HepG2 (cell line): ENCODE results near the gene WDR91. TPM values are rescaled to one million over a fixed set of nuclear protein-coding genes. Genes with fewer than 3 reads are reported as not detected.

Source experiments
- GMEB1 ChIP-seq: sonication (generic); formaldehyde crosslinking; IDR thresholded peaks from 2 replicates; pipeline ENCODE4 v1.5.1; 2020; ENCODE audit warnings: missing genetic modification reagents, mild to moderate bottlenecking, borderline replicate concordance
- MIER2 ChIP-seq: IDR thresholded peaks from 2 replicates; pipeline ENCODE4 v1.6.1; 2016; ENCODE audit warnings: missing biosample characterization, missing genetic modification reagents
- MTERF4 ChIP-seq: sonication (generic); formaldehyde crosslinking; IDR thresholded peaks from 2 replicates; pipeline ENCODE4 v1.8.0; 2023; ENCODE audit warnings: mild to moderate bottlenecking, missing genetic modification reagents
- NFYC ChIP-seq: IDR thresholded peaks from 2 replicates; pipeline ENCODE4 v1.6.1; 2016; ENCODE audit warnings: missing genetic modification reagents, missing compliant biosample characterization
- ZNF260 ChIP-seq: sonication (generic); formaldehyde crosslinking; IDR thresholded peaks from 2 replicates; pipeline ENCODE4 v1.4.0; 2020; ENCODE audit warnings: missing genetic modification reagents, low read depth, mild to moderate bottlenecking, borderline replicate concordance
- ZNF280D ChIP-seq: sonication (generic); formaldehyde crosslinking; IDR thresholded peaks from 2 replicates; pipeline ENCODE4 v1.5.1; 2020; ENCODE audit warnings: mild to moderate bottlenecking, missing genetic modification reagents
- ZNF562 ChIP-seq: sonication (generic); formaldehyde crosslinking; IDR thresholded peaks from 2 replicates; pipeline ENCODE4 v1.8.0; 2022; ENCODE audit warnings: missing genetic modification reagents, borderline replicate concordance
- ZNF570 ChIP-seq: sonication (generic); formaldehyde crosslinking; IDR thresholded peaks from 2 replicates; pipeline ENCODE4 v1.4.0; 2020; ENCODE audit warnings: mild to moderate bottlenecking, missing genetic modification reagents, borderline replicate concordance
- ZNF577 ChIP-seq: sonication (generic); formaldehyde crosslinking; IDR thresholded peaks from 2 replicates; pipeline ENCODE4 v1.4.0; 2020; ENCODE audit warnings: mild to moderate bottlenecking, low read depth, missing genetic modification reagents, borderline replicate concordance
- ZNF879 ChIP-seq: sonication (generic); formaldehyde crosslinking; IDR thresholded peaks from 2 replicates; pipeline ENCODE4 v1.8.1; 2023; ENCODE audit warnings: missing genetic modification reagents
- polyA plus RNA-seq, 8 experiments: library from polyadenylated mRNA; depleted of rRNA in 3 of 8; stranded (reverse) in 7 of 8; unstranded in 1 of 8; fragments of >200 nt; fragmentation: Illumina TruSeq in 4 of 8; extraction: Trizol in 4 of 8; gene quantifications; 2 replicates each; pipeline versions ENCODE4 v1.2.1 to v1.2.3, GENCODE V29; 2011 to 2016; ENCODE audit warnings: low read depth in 4 of 8, missing spikeins in 1 of 8, mixed read lengths in 1 of 8; ENCODE audit not compliant: insufficient read depth in 1 of 8
- total RNA-seq, 5 experiments: library from RNA; depleted of rRNA; stranded (reverse); fragments of >200 nt; fragmentation: Illumina TruSeq; extraction: Trizol; gene quantifications; 2 replicates each; pipeline ENCODE4 v1.2.3, GENCODE V29; 2016; ENCODE audit warnings: low read depth in 1 of 5
- TF ChIP-seq, protein P1 (sequence below): sonication (generic); formaldehyde crosslinking; IDR thresholded peaks from 2 replicates; pipeline ENCODE4 v1.8.1; 2022; ENCODE audit warnings: low read depth, mild to moderate bottlenecking, missing genetic modification reagents
- TF ChIP-seq, protein P2 (sequence below): sonication (generic); formaldehyde crosslinking; IDR thresholded peaks from 2 replicates; pipeline ENCODE4 v1.4.0; 2020; ENCODE audit warnings: missing genetic modification reagents
- TF ChIP-seq, protein P3 (sequence below): IDR thresholded peaks from 2 replicates; pipeline ENCODE4 v1.6.1; 2016; ENCODE audit warnings: missing biosample characterization, missing genetic modification reagents, low read depth
- TF ChIP-seq, protein P4 (sequence below): sonication (generic); formaldehyde crosslinking; IDR thresholded peaks from 2 replicates; pipeline ENCODE4 v1.4.0; 2020; ENCODE audit warnings: missing genetic modification reagents, low read depth, mild to moderate bottlenecking, borderline replicate concordance

WDR91 gene
- total and polyA plus RNA-seq, 2 of the 13 experiments (the other 11 are each of a cell fraction or from before 2014, with no cell fraction given), result 11.6 to 12.1 TPM

DNA sequence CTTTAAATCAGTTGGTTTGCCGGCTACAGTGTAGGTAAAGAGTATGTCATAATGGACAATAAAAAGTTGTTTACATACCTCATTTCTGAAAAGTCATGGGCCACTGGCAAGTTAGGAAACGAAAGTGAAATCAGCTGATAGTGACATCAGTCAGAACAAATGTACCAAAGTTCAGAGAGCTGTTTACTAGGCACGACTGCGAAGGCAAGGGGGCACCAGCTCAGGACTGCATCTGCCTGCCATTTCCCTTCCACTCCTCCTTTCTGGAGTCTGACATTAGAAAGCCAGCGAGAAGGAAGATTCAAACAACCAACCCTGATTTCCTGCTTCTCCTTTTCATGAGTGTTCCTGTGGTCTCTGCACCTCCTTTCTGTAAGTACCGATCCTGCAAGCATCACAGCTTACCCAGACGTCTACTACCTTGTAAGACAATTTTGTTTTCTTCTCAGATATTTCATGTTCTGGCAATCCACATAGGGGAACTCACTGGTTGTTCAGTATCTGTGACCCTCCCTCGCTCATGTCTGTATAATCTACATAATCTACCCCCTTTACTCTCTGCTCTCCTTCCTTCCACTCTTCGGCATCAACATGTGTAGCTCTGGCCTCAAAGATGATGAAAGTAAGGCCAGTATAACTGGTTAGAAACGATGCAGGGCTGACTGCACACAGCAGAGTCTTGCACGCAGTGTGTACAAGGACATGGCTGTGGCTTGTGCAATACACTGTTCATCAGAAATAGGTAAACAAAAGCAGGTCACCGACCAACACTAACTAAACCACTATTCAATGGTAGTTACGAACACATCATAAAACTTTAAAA lies 63.2 kb downstream of the WDR91 start, which contains the start of gene TMEM140 (continued):
- TF ChIP-seq, protein P1, sequence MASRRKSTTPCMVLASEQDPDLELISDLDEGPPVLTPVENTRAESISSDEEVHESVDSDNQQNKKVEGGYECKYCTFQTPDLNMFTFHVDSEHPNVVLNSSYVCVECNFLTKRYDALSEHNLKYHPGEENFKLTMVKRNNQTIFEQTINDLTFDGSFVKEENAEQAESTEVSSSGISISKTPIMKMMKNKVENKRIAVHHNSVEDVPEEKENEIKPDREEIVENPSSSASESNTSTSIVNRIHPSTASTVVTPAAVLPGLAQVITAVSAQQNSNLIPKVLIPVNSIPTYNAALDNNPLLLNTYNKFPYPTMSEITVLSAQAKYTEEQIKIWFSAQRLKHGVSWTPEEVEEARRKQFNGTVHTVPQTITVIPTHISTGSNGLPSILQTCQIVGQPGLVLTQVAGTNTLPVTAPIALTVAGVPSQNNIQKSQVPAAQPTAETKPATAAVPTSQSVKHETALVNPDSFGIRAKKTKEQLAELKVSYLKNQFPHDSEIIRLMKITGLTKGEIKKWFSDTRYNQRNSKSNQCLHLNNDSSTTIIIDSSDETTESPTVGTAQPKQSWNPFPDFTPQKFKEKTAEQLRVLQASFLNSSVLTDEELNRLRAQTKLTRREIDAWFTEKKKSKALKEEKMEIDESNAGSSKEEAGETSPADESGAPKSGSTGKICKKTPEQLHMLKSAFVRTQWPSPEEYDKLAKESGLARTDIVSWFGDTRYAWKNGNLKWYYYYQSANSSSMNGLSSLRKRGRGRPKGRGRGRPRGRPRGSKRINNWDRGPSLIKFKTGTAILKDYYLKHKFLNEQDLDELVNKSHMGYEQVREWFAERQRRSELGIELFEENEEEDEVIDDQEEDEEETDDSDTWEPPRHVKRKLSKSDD (CRISPR knock-in tag), result 0 out of 2 replicates have a peak, but pooled peaks have one; percentile 48
- TF ChIP-seq NFYC (CRISPR knock-in tag), result no peak
- no peak for TF ChIP-seq ZNF562 (CRISPR knock-in tag)
- TF ChIP-seq, protein P2, sequence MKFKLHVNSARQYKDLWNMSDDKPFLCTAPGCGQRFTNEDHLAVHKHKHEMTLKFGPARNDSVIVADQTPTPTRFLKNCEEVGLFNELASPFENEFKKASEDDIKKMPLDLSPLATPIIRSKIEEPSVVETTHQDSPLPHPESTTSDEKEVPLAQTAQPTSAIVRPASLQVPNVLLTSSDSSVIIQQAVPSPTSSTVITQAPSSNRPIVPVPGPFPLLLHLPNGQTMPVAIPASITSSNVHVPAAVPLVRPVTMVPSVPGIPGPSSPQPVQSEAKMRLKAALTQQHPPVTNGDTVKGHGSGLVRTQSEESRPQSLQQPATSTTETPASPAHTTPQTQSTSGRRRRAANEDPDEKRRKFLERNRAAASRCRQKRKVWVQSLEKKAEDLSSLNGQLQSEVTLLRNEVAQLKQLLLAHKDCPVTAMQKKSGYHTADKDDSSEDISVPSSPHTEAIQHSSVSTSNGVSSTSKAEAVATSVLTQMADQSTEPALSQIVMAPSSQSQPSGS, result peak; percentile 99
- TF ChIP-seq ZNF879, result no peak
- TF ChIP-seq, protein P3, sequence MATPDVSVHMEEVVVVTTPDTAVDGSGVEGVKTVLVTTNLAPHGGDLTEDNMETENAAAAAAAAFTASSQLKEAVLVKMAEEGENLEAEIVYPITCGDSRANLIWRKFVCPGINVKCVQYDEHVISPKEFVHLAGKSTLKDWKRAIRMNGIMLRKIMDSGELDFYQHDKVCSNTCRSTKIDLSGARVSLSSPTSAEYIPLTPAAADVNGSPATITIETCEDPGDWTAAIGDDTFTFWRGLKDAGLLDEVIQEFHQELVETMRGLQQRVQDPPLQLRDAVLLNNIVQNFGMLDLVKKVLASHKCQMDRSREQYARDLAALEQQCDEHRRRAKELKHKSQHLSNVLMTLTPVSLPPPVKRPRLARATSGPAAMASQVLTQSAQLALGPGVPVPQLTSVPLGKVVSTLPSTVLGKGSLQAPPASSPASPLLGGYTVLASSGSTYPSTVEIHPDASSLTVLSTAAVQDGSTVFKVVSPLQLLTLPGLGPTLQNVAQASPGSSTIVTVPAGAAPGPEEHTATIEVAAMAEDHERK, result no peak
- TF ChIP-seq ZNF570, result no peak
- TF ChIP-seq MIER2 (CRISPR knock-in tag), result 0 out of 2 replicates have a peak, but pooled peaks have one; percentile 35
- TF ChIP-seq, protein P4, sequence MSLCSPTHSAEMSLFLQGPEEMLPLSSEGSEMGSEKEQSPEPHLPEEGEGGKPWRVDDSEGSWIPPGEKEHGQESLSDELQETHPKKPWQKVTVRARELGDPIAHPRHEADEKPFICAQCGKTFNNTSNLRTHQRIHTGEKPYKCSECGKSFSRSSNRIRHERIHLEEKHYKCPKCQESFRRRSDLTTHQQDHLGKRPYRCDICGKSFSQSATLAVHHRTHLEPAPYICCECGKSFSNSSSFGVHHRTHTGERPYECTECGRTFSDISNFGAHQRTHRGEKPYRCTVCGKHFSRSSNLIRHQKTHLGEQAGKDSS, result peak; percentile 88; the same call in 1 of the 2 replicates
- no peak for TF ChIP-seq ZNF260
- TF ChIP-seq GMEB1 (CRISPR knock-in tag), result peak; percentile 23; the same call in 1 of the 2 replicates
- TF ChIP-seq ZNF280D (CRISPR knock-in tag), result peak; percentile 65; the same call in 1 of the 2 replicates
- no peak for TF ChIP-seq ZNF577 (CRISPR knock-in tag)
- TF ChIP-seq MTERF4 (CRISPR knock-in tag), result no peak
